ENCODE results near the gene AQP3.

AQP3 gene

GRCh38 chr9:33453999-33454660 lies 6.7 kb upstream of the AQP3 start:
- no peak for TF ChIP-seq ZNF274 (IDR thresholded peaks at IDR 0.05; ENCODE audit: low read depth, low read length)
- H3K4me3 ChIP-seq (ENCODE audit: low read length) = no peak overlapping the region

DNA sequence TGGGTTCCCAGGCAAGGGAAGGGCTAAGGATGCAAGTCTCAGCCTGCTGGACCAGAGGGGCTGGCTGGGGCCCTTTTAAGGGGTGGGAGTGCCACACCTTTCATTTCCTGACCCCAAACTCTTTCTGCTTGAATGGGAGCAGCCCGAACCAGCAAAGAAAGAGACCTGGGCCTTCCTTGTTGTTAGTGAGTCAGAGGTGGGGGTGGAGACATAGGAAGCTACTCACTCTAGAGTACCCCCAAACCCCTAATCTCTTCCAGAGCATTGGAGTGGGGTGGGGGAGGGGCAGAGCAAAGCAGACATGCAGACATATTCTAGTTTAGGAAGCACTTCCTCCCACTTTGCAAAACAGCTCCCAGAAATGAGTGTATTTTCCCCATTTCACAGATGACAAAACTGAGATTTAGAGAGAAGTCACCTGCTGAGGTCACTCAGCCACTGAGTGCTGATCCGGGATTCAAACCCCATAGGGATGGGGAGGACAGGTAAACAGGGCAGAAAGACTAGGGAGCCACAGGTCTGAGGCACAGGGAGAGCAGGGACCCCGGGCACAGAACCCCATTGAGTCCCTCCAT lies 6.0 kb upstream of the AQP3 start:
- H3K4me3 ChIP-seq (ENCODE audit: low read length) = no peak overlapping the region
- no peak for TF ChIP-seq ZNF274 (IDR thresholded peaks at IDR 0.05; ENCODE audit: low read depth, low read length)

- TF ChIP-seq ZNF274 (IDR thresholded peaks at IDR 0.05; ENCODE audit: low read depth, low read length) = no peak
- H3K4me3 ChIP-seq (ENCODE audit: low read length) = no peak overlapping the region
Measured at GRCh38 chr9:33452828-33453271, 5.5 kb upstream of the AQP3 start.

DNA sequence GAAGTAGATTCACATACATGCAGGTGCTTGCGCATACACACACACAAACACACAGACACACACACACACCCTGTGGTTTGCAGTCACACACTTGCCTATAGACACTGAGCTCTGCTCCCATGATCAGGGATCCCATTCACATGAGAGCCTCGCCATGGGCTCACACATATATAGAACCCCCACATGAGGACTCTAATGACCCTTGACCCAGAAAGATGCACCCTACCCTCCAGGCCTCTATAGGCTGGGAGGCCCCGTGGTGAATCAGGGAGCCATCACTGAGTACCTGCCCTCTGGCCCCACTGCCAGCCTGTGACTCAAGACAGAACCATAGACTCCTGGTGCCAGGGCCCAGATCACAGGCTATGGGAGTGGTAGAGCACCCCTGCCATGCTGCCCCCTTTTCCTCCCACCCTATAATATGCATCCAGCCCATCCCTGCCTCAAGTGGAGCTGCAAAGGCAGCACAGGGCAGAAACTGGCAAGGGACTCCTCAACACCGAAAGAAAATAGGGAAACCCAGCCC lies 3.3 kb upstream of the AQP3 start:
- no peak overlapping the region for H3K4me3 ChIP-seq (ENCODE audit: low read length)
- no peak for TF ChIP-seq ZNF274 (IDR thresholded peaks at IDR 0.05; ENCODE audit: low read depth, low read length)

DNA sequence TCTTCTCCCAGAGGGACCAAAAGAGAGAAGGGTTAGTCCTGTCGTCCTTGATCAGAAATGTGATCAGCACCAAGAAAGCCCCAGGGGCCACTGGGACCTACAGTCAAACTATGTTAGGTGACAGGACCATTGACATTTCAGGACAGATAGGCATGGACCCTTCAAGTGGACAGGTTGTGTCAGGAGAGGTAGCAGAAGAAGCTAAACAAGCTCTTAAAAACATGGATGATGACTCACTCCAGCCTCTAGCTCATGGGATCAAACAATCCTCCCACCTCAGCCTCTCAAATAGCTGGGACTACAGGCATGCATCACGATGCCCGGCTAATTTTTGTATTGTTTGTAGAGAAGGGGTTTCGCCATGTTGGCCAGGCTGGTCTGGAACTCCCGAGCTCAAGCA lies 2.3 kb upstream of the AQP3 start:
- no peak for TF ChIP-seq ZNF274 (IDR thresholded peaks at IDR 0.05; ENCODE audit: low read depth, low read length)
- H3K4me3 ChIP-seq (ENCODE audit: low read length) = no peak overlapping the region

GRCh38 chr9:33447799-33448553 lies 583 bp upstream of the AQP3 start:
- peak overlapping the region; percentile 6; the same call in 1 of the 2 replicates for H3K4me3 ChIP-seq (ENCODE audit: low read length)
- no peak for TF ChIP-seq ZNF274 (IDR thresholded peaks at IDR 0.05; ENCODE audit: low read depth, low read length)

GRCh38 chr9:33446240-33446945 lies 1.0 kb downstream of the AQP3 start:
- no peak overlapping the region for H3K4me3 ChIP-seq (ENCODE audit: low read length)
- TF ChIP-seq ZNF274 (IDR thresholded peaks at IDR 0.05; ENCODE audit: low read depth, low read length) = no peak

DNA sequence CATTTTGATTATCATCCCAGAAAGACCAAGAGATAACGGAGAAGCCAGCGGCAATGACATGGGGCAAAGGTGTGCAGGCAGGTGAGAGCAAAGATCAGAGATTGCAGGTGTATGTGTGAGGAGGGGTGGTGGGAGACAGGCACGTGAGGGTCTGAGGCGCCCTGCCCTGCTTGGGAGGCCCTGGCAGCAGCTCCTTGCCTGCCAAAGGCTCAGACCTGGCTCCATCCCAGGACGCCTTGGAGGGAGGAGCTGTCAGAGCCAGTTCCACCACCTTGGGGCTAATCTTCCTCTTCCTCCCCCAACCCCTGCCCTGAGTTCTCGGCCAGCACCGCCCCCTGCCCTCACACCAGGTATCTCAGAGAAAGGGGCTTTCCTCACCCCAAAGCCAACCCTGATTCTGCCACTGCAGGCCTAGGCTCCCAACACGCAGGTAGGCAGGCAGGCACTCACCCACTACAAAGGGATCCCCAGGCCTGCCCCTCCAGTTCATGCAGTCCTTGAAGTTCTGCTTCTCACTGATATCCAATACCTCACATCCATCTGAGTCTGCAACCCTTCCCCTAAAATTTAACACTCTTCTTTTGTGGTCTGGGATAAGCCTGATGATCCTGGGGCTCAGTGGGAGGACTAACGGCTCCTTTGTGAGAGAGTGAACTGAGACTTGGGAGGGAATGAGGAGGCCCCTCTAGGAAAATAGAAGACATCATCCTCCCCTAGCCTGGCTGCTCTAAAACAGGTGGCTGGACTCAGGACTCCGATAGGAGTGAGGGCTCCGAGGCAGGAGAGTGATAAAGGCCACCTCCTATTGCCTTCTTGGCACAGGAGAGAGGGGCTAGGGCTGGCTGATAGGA lies 1.8 kb downstream of the AQP3 start:
- no peak overlapping the region for H3K4me3 ChIP-seq (ENCODE audit: low read length)
- no peak for TF ChIP-seq ZNF274 (IDR thresholded peaks at IDR 0.05; ENCODE audit: low read depth, low read length)

- H3K4me3 ChIP-seq (ENCODE audit: low read length) = no peak overlapping the region
- no peak for TF ChIP-seq ZNF274 (IDR thresholded peaks at IDR 0.05; ENCODE audit: low read depth, low read length)
Measured at GRCh38 chr9:33443464-33444154, 3.8 kb downstream of the AQP3 start.

DNA sequence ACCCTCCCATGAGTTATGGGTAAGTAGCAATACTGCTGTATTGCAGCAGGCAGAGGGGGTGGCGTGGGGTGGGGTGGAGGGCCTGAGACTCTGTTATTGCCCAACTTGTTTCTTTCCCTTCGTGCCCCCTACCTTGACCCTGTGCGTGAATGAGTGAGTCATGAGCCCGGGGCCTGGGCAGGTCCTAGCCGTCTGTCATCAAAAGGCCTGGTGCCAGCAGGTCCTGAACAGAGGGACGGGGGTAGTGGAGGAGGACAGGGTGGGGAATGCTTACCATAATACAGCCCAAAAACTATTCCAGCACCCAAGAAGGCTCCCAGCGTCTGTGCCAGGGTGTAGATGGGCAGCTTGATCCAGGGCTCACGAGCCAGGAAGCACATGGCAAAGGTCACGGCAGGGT lies 4.3 kb downstream of the AQP3 start:
- TF ChIP-seq ZNF274 (IDR thresholded peaks at IDR 0.05; ENCODE audit: low read depth, low read length) = no peak
- H3K4me3 ChIP-seq (ENCODE audit: low read length) = no peak overlapping the region

DNA sequence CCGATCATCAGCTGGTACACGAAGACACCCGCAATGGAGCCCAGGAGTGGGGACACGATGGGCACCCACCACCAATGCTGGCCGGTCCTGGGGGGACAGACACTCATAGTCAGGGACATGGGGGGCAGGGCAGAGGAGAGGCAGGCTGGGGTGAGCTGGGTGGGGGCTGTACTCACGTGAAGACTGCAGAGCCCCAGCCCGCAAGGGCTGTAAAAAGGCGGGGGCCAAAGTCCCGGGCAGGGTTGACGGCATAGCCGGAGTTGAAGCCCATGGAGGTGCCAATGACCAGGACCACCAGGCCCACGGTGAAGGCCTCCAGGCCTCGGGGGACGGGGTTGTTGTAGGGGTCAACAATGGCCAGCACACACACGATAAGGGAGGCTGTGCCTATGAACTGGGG lies 5.3 kb downstream of the AQP3 start:
- TF ChIP-seq ZNF274 (IDR thresholded peaks at IDR 0.05; ENCODE audit: low read depth, low read length) = no peak
- H3K4me3 ChIP-seq (ENCODE audit: low read length) = no peak overlapping the region

- TF ChIP-seq ZNF274 (IDR thresholded peaks at IDR 0.05; ENCODE audit: low read depth, low read length) = no peak
- H3K4me3 ChIP-seq (ENCODE audit: low read length) = no peak overlapping the region
Measured at GRCh38 chr9:33440609-33441008, 6.8 kb downstream of the AQP3 start.

DNA sequence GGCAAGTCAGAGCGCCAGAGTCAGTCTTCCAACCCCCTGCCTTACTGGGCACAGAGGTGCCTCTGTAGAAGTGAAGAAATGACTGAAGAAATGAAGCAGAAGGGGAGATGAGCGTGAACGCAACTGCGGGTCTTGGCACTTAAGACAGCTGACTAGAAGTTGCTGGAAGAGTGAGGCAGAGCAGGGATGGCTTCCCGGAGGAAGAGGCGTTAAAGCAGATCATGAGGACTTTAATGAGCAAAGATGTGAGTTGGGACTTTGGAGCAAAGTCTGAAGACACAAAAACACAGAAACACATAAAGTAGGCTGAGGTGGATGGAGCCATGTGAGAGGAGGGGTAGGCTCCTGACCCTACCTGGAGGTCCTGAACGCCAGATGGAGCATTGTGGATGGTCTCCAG lies 7.2 kb downstream of the AQP3 start:
- no peak for TF ChIP-seq ZNF274 (IDR thresholded peaks at IDR 0.05; ENCODE audit: low read depth, low read length)
- no peak overlapping the region for H3K4me3 ChIP-seq (ENCODE audit: low read length)
